K562 (cell line): Measurements from ENCODE around the gene RAPSN. TPM values are rescaled to one million over a fixed set of nuclear protein-coding genes. Genes with fewer than 3 reads are reported as not detected.
A peak's percentile ranks its signal among the peaks of the same experiment; 100 is the strongest.

ENCODE experiments used
- ATAC-seq: fragments of 200-7000 bp; cut with Tn5 transposase; 3 replicates; pipeline ENCODE4 v1.9.1; 2020; ENCODE audit warnings: moderate library complexity
- BruUV-seq: library from RNA; stranded (reverse); fragments of 400-500 nt; replicated peaks from 2 replicates; lab custom pipeline; 2021; lab: Mats Ljungman, UMichigan
- CTCF ChIA-PET: fragments of 300-600 bp; formaldehyde crosslinking; extraction: SDS; loops from one replicate; lab custom pipeline; 2021; ENCODE audit warnings: low intra/inter-chr PET ratio; lab: Yijun Ruan, JAX
- POLR2A ChIA-PET: fragments of 300-600, 350-650 bp; sonication (Branson Sonifier 250); formaldehyde crosslinking; extraction: SDS; loops from one replicate; lab custom pipeline; 2021; ENCODE audit warnings: antibody characterized with exemption, inconsistent platforms; lab: Yijun Ruan, JAX
- DNase-seq, 4 experiments: peaks; one replicate each; pipeline versions ENCODE4 v3.0.0 to v3.0.0-alpha.2; 2011 to 2018; ENCODE audit warnings: low spot score in 3 of 4, mixed read lengths in 3 of 4; ENCODE audit errors: extremely low read depth in 1 of 4
- FAIRE-seq: peaks from 2 replicates; lab custom pipeline; 2011; peaks lifted over from hg19 to GRCh38; lab: Jason Lieb, UNC
- H2AFZ ChIP-seq: 2 replicates; pipeline ENCODE4 v1.6.0; 2011; ENCODE audit warnings: low read depth, low read length, control low read depth, inconsistent platforms
- H3K27ac ChIP-seq: fragments of 200-600 bp; 3 replicates; pipeline ENCODE4 v1.8.0; 2011; ENCODE audit warnings: low read depth, mild to moderate bottlenecking, control low read depth, inconsistent platforms, low read length, moderate library complexity, mixed read lengths; ENCODE audit errors: extremely low read depth
- H3K27me3 ChIP-seq, 2 experiments: fragments of 300-600 bp in 1 of 2; 2 replicates in 1 of 2; 3 replicates in 1 of 2; pipeline versions ENCODE4 v1.6.0 to v1.8.0; 2011; ENCODE audit warnings: inconsistent platforms in 2 of 2, low read length in 2 of 2, mild to moderate bottlenecking in 1 of 2, mixed read lengths in 1 of 2, moderate library complexity in 1 of 2; ENCODE audit not compliant: control insufficient read depth in 2 of 2, insufficient read depth in 2 of 2
- H3K36me3 ChIP-seq: fragments of 300-600 bp; 3 replicates; pipeline ENCODE4 v1.8.0; 2011; ENCODE audit warnings: mild to moderate bottlenecking, low read length, inconsistent platforms; ENCODE audit not compliant: control insufficient read depth, insufficient read depth
- H3K4me1 ChIP-seq, 2 experiments: fragments of 200-600 bp in 1 of 2; replicated peaks in 1 of 2; 2 replicates in 1 of 2; 3 replicates in 1 of 2; pipeline versions ENCODE4 v1.5.1 to v1.8.0; 2011; ENCODE audit warnings: inconsistent platforms in 2 of 2, low read length in 2 of 2, mild to moderate bottlenecking in 1 of 2, mixed read lengths in 1 of 2, moderate library complexity in 1 of 2; ENCODE audit not compliant: control insufficient read depth in 2 of 2, insufficient read depth in 2 of 2
- H3K4me2 ChIP-seq: 2 replicates; pipeline ENCODE4 v1.6.1; 2011; ENCODE audit warnings: low read length, control low read depth, inconsistent platforms, mixed read lengths; ENCODE audit not compliant: insufficient read depth
- H3K4me3 ChIP-seq: fragments of 200-600 bp; sonication (generic), shearing (Covaris generic); 2 replicates; pipeline ENCODE4 v1.5.1; 2016; ENCODE audit warnings: control low read depth, inconsistent platforms
- H3K79me2 ChIP-seq: fragments of 200-600 bp; 3 replicates; pipeline ENCODE4 v1.8.0; 2011; ENCODE audit warnings: low read length, inconsistent platforms; ENCODE audit not compliant: control insufficient read depth, insufficient read depth
- H3K9ac ChIP-seq, 2 experiments: 2 replicates each; pipeline versions ENCODE4 v1.6.0 to v1.6.1; 2011; ENCODE audit warnings: low read depth in 2 of 2, low read length in 2 of 2, control low read depth in 1 of 2, inconsistent platforms in 1 of 2, mild to moderate bottlenecking in 1 of 2, mixed read lengths in 1 of 2; ENCODE audit not compliant: insufficient read depth in 1 of 2
- H3K9me1 ChIP-seq: one replicate; pipeline ENCODE4 v1.6.0; 2011; ENCODE audit warnings: inconsistent platforms, mild to moderate bottlenecking, low read length, moderate library complexity; ENCODE audit not compliant: control insufficient read depth, insufficient read depth
- H3K9me3 ChIP-seq: replicated peaks from 2 replicates; pipeline ENCODE4 v1.5.1; 2011; ENCODE audit warnings: low read depth, low read length, inconsistent platforms; ENCODE audit not compliant: control insufficient read depth, insufficient read depth
- H4K20me1 ChIP-seq: replicated peaks from 2 replicates; pipeline ENCODE4 v1.6.1; 2011; ENCODE audit warnings: low read length, inconsistent platforms, mixed read lengths; ENCODE audit not compliant: control insufficient read depth, insufficient read depth
- ATF2 ChIP-seq: sonication (generic); formaldehyde crosslinking; IDR thresholded peaks from 2 replicates; pipeline ENCODE4 v1.8.1; 2022; ENCODE audit warnings: missing genetic modification reagents
- ATF3 ChIP-seq, 2 experiments: fragments of 450-650 bp in 1 of 2; sonication (generic) in 1 of 2; formaldehyde crosslinking in 1 of 2; IDR thresholded peaks in 1 of 2; conservative IDR thresholded peaks in 1 of 2; 2 replicates each; pipeline versions ENCODE4 v1.6.1 to v1.8.1; 2016 to 2023; ENCODE audit warnings: mild to moderate bottlenecking in 2 of 2, moderate library complexity in 2 of 2, inconsistent platforms in 1 of 2, missing genetic modification reagents in 1 of 2
- BRD4 ChIP-seq: fragments of 200-600 bp; sonication (generic); IDR thresholded peaks from 2 replicates; pipeline ENCODE4 v1.6.1; 2017; ENCODE audit warnings: inconsistent platforms
- CSDE1 ChIP-seq, 2 experiments: fragments of 450-650 bp; IDR thresholded peaks; 2 replicates each; pipeline ENCODE4 v1.6.1; 2016; ENCODE audit warnings: mild to moderate bottlenecking in 1 of 2
- FOXA3 ChIP-seq, 2 experiments: fragments of 450-650 bp in 1 of 2; sonication (generic) in 1 of 2; formaldehyde crosslinking; IDR thresholded peaks in 1 of 2; conservative IDR thresholded peaks in 1 of 2; 2 replicates each; pipeline versions ENCODE4 v1.4.0 to v1.8.0; 2020 to 2022; ENCODE audit warnings: mild to moderate bottlenecking in 2 of 2, missing genetic modification reagents in 1 of 2
- FOXK1 ChIP-seq: sonication (generic); formaldehyde crosslinking; IDR thresholded peaks from 2 replicates; pipeline ENCODE4 v1.8.0; 2022; ENCODE audit warnings: missing genetic modification reagents, mild to moderate bottlenecking, borderline replicate concordance
- NR2C2 ChIP-seq, 2 experiments: fragments of 200-800 bp in 1 of 2; sonication (Bioruptor generic) in 1 of 2; sonication (generic) in 1 of 2; formaldehyde crosslinking in 1 of 2; IDR thresholded peaks; 2 replicates each; pipeline versions ENCODE4 v1.6.1 to v1.8.0; 2016 to 2022; ENCODE audit warnings: mild to moderate bottlenecking in 1 of 2, missing compliant biosample characterization in 1 of 2, missing genetic modification characterization in 1 of 2, missing genetic modification reagents in 1 of 2
- NR2F6 ChIP-seq: fragments of 450-650 bp; formaldehyde crosslinking; IDR thresholded peaks from 2 replicates; pipeline ENCODE4 v1.4.0; 2020; ENCODE audit warnings: mild to moderate bottlenecking
- PRPF4 ChIP-seq: fragments of 200-400 bp; formaldehyde crosslinking; IDR thresholded peaks from one replicate; pipeline ENCODE4 v1.6.1; 2017; ENCODE audit warnings: low read length, low read depth, mild to moderate bottlenecking; ENCODE audit not compliant: insufficient read depth, poor library complexity, severe bottlenecking
- RFX1 ChIP-seq: fragments of 450-650 bp; IDR thresholded peaks from 2 replicates; pipeline ENCODE4 v1.6.1; 2016; ENCODE audit warnings: mild to moderate bottlenecking, moderate library complexity
- ZFP1 ChIP-seq: fragments of 450-650 bp; formaldehyde crosslinking; IDR thresholded peaks from 2 replicates; pipeline ENCODE4 v1.4.0; 2020; ENCODE audit warnings: mild to moderate bottlenecking, mixed read lengths
- ZNF146 ChIP-seq: IDR thresholded peaks from one replicate; pipeline ENCODE4 v1.6.1; 2018; ENCODE audit warnings: missing compliant biosample characterization; ENCODE audit not compliant: unreplicated experiment
- WGBS: fragments of 100-300 bp; shearing (Covaris generic); methylation state at CpG from one replicate; pipeline ENCODE4 v1.1.6; 2016; ENCODE audit warnings: low coverage, mixed read lengths; ENCODE audit not compliant: insufficient coverage; ENCODE audit errors: missing lambda C conversion rate; 5-methylcytosine and 5-hydroxymethylcytosine counted together
- in situ Hi-C: fragments of 300-500 bp; cut with MboI; formaldehyde crosslinking; loops from 4 replicates; pipeline ENCODE4 v1.15.0; 2018; ENCODE audit warnings: inconsistent platforms, mixed read lengths
- intact Hi-C: fragments of 100-400 bp; cut with micrococcal nuclease; formaldehyde crosslinking; loops from 2 replicates; pipeline ENCODE4 v1.14.2; 2022
- polyA plus RNA-seq, 8 experiments: library from polyadenylated mRNA; depleted of rRNA in 4 of 8; stranded (reverse) in 5 of 8; unstranded in 3 of 8; fragments of >200 nt; fragmentation: Nextera tagmentation in 2 of 8; fragmentation: Illumina TruSeq in 1 of 8; extraction: Ambion mirVana in 2 of 8; extraction: Trizol in 1 of 8; gene quantifications; 2 replicates each; pipeline versions ENCODE4 v1.2.1 to v1.2.3, GENCODE V29; 2011 to 2014; ENCODE audit warnings: inconsistent platforms in 1 of 8, missing spikeins in 1 of 8
- total RNA-seq, 7 experiments: library from RNA; depleted of rRNA in 6 of 7; stranded (reverse); fragments of >200 nt in 6 of 7; fragmentation: Illumina TruSeq in 2 of 7; extraction: Trizol in 2 of 7; gene quantifications; 2 replicates each; pipeline versions ENCODE4 v1.2.1 to v1.2.3, GENCODE V29; 2011 to 2021; ENCODE audit warnings: low replicate concordance in 1 of 7
- TF ChIP-seq, protein P1 (sequence below): sonication (generic); formaldehyde crosslinking; IDR thresholded peaks from 2 replicates; pipeline ENCODE4 v1.8.1; 2023; ENCODE audit warnings: missing genetic modification reagents, mild to moderate bottlenecking, borderline replicate concordance

Gene RAPSN
- total and polyA plus RNA-seq, 9 of the 15 experiments (the other 6 are each of a cell fraction or from before 2014, with no cell fraction given), result 0.06 to 0.11 TPM; not detected in 7

GRCh38 chr11:47434011-47434786 is 14.7 kb downstream of the RAPSN start:
- POLR2A ChIA-PET, result interaction anchor here (0.7 to 1.2 kb wide), 3 partner anchors 13 to 87 kb away, joined by 3 to 4 read pairs (median 3); no protein-coding TSS in a partner anchor
- ATAC-seq, result no peak
- Histone ChIP-seq H3K4me1 (peaks cover 0 to 9% of the 10 kb centered on the region in 2 experiments; a peak in 1 of 5 replicates), H3K4me3 (no peak overlapping the region), H3K27me3 (no peaks in the 10 kb centered on the region), H3K4me2 (no peak overlapping the region), H3K27ac (no peak overlapping the region), H3K9me1 (no peaks in the 10 kb centered on the region), H3K79me2 (no peaks in the 10 kb centered on the region), H4K20me1 (no peaks in the 10 kb centered on the region), H3K36me3 (no peaks in the 10 kb centered on the region), H2AFZ (peak overlapping the region; percentile 19; the same call in 1 of the 2 replicates), H3K9ac (no peak overlapping the region; a peak in 1 of 4 replicates), H3K9me3 (no peaks in the 10 kb centered on the region)
- no peak for FAIRE-seq
- BruUV-seq, result no TSS peak
- 43% methylated on average over 7 of the region's 7 CpGs for WGBS
- CTCF ChIA-PET, result no interaction called here
- no peak for DNase-seq
- intact Hi-C loops (no loop called here), in situ Hi-C loops (no loop called here)
- TF ChIP-seq NR2C2 (CRISPR knock-in tag; IDR thresholded peaks at IDR 0.05), result no peak
- no peak for TF ChIP-seq NR2C2 (tag; IDR thresholded peaks at IDR 0.05)
- no peak for TF ChIP-seq ZFP1 (CRISPR knock-in tag)
- TF ChIP-seq RFX1, result no peak
- TF ChIP-seq NR2F6 (CRISPR knock-in tag), result no peak
- no peak for TF ChIP-seq PRPF4
- TF ChIP-seq FOXA3 (CRISPR knock-in tag; conservative IDR thresholded peaks at IDR 0.05 in 1 of 2, IDR thresholded peaks at IDR 0.05 in 1 of 2), result no peak
- no peak for TF ChIP-seq BRD4
- no peak for TF ChIP-seq ATF2 (CRISPR knock-in tag)
- TF ChIP-seq ZNF146, result no peak
- no peak for TF ChIP-seq ATF3 (IDR thresholded peaks at IDR 0.05)
- no peak for TF ChIP-seq ATF3 (CRISPR knock-in tag; conservative IDR thresholded peaks at IDR 0.05)
- TF ChIP-seq, protein P1, sequence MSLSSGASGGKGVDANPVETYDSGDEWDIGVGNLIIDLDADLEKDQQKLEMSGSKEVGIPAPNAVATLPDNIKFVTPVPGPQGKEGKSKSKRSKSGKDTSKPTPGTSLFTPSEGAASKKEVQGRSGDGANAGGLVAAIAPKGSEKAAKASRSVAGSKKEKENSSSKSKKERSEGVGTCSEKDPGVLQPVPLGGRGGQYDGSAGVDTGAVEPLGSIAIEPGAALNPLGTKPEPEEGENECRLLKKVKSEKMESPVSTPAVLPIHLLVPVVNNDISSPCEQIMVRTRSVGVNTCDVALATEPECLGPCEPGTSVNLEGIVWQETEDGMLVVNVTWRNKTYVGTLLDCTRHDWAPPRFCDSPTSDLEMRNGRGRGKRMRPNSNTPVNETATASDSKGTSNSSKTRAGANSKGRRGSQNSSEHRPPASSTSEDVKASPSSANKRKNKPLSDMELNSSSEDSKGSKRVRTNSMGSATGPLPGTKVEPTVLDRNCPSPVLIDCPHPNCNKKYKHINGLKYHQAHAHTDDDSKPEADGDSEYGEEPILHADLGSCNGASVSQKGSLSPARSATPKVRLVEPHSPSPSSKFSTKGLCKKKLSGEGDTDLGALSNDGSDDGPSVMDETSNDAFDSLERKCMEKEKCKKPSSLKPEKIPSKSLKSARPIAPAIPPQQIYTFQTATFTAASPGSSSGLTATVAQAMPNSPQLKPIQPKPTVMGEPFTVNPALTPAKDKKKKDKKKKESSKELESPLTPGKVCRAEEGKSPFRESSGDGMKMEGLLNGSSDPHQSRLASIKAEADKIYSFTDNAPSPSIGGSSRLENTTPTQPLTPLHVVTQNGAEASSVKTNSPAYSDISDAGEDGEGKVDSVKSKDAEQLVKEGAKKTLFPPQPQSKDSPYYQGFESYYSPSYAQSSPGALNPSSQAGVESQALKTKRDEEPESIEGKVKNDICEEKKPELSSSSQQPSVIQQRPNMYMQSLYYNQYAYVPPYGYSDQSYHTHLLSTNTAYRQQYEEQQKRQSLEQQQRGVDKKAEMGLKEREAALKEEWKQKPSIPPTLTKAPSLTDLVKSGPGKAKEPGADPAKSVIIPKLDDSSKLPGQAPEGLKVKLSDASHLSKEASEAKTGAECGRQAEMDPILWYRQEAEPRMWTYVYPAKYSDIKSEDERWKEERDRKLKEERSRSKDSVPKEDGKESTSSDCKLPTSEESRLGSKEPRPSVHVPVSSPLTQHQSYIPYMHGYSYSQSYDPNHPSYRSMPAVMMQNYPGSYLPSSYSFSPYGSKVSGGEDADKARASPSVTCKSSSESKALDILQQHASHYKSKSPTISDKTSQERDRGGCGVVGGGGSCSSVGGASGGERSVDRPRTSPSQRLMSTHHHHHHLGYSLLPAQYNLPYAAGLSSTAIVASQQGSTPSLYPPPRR, result no peak
- TF ChIP-seq CSDE1 (IDR thresholded peaks at IDR 0.05), result no peak
- no peak for TF ChIP-seq FOXK1 (CRISPR knock-in tag)
